ENCODE results near the gene KLC1. TPM values are rescaled to one million over a fixed set of nuclear protein-coding genes. Genes with fewer than 3 reads are reported as not detected.
"Not testable (repeated sequence)": the region's sequence is repeated elsewhere in the genome, so short reads cannot be mapped to it uniquely, and the experiment has no call there.

Gene KLC1
- total and polyA plus RNA-seq, 2 of the 13 experiments (the other 11 are each of a cell fraction or from before 2014, with no cell fraction given): 53.2 to 63.5 TPM

GRCh38 chr14:103688906-103689902, 60.2 kb downstream of the KLC1 start:
- FAIRE-seq (no peak), ATAC-seq (no peak), DNase-seq (ENCODE audit: low spot score) (no peak)
- CTCF ChIA-PET (ENCODE audit: low intra/inter-chr PET ratio, low total read pairs): no interaction called here
- in situ Hi-C loops (cut with HindIII; ENCODE audit: extremely low pct_ligation_motif_present, low pct_unique_long_range_greater_than_20kb) (no loop called here), intact Hi-C loops (cut with micrococcal nuclease; ENCODE audit: unreplicated experiment) (no loop called here)
- H3K4me2 ChIP-seq (ENCODE audit: low read depth, low read length): no peak overlapping the region
- H3K9ac ChIP-seq (ENCODE audit: insufficient read depth, low read depth, low read length): no peak overlapping the region
- no peaks in the 10 kb centered on the region for H4K20me1 ChIP-seq (ENCODE audit: insufficient read depth, low read length)
- POLR2A ChIA-PET: no interaction called here
- H2AFZ ChIP-seq (ENCODE audit: low read length): no peak overlapping the region
- no TSS peak for BruUV-seq (replicated peaks)
- 97% methylated on average over 15 of the region's 16 CpGs for WGBS (ENCODE audit: low lambda C conversion rate)
- TF ChIP-seq RXRB (CRISPR knock-in tag; IDR thresholded peaks at IDR 0.05; ENCODE audit: borderline replicate concordance): no peak
- 0 out of 2 replicates have a peak, but pooled peaks have one; percentile 15 for TF ChIP-seq POLR2G (IDR thresholded peaks at IDR 0.05; ENCODE audit: low read depth, low read length)
- no peaks in the 10 kb centered on the region for H3K79me2 ChIP-seq (ENCODE audit: insufficient read depth, low read length)
- no peak overlapping the region for H3K27ac ChIP-seq (ENCODE audit: extremely low read length, insufficient read depth, low read length)
- H3K27me3 ChIP-seq (ENCODE audit: control insufficient read depth in 1 of 2, insufficient read depth in 2 of 2, low read length in 2 of 2): no peaks in the 10 kb centered on the region
- peaks cover 14 to 75% of the 10 kb centered on the region in 2 experiments for H3K36me3 ChIP-seq (replicated peaks in 1 of 2; ENCODE audit: control insufficient read depth in 1 of 2, insufficient read depth in 2 of 2, low read length in 2 of 2)
- H3K9me3 ChIP-seq (ENCODE audit: low read length): no peaks in the 10 kb centered on the region
- H3K4me3 ChIP-seq (replicated peaks in 1 of 3; ENCODE audit: insufficient read depth in 1 of 3, low read depth in 2 of 3, low read length in 3 of 3): no peak overlapping the region
- no peaks in the 10 kb centered on the region for H3K4me1 ChIP-seq (ENCODE audit: insufficient read depth, low read length)

DNA sequence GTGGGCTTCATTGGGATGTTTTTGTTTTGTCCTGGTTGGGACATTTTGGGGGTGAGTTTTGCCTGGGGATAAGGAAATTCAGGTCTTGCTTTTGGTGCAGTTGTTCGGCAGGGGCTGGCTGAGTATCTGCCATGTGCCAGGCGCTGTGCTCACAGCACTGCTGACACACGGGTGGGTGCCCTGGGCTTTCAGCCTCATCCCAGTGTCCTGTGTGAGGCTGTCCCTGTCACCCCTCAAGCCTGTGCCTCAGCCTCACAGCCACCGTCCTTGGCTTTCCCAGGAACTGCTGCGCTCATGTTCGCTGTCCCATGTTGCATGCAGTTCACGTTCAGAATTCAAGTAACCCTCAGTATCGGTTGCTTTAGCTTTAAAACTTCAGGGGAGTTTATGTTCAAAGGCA, 61.3 kb downstream of the KLC1 start:
- Histone ChIP-seq H4K20me1 (ENCODE audit: insufficient read depth, low read length) (no peaks in the 10 kb centered on the region), H3K27ac (ENCODE audit: extremely low read length, insufficient read depth, low read length) (no peak overlapping the region), H3K36me3 (replicated peaks in 1 of 2; ENCODE audit: control insufficient read depth in 1 of 2, insufficient read depth in 2 of 2, low read length in 2 of 2) (peaks cover 14 to 71% of the 10 kb centered on the region in 2 experiments), H3K27me3 (ENCODE audit: control insufficient read depth in 1 of 2, insufficient read depth in 2 of 2, low read length in 2 of 2) (no peaks in the 10 kb centered on the region), H3K4me1 (ENCODE audit: insufficient read depth, low read length) (no peaks in the 10 kb centered on the region), H3K4me2 (ENCODE audit: low read depth, low read length) (no peak overlapping the region), H3K9me3 (ENCODE audit: low read length) (no peaks in the 10 kb centered on the region), H3K4me3 (replicated peaks in 1 of 3; ENCODE audit: insufficient read depth in 1 of 3, low read depth in 2 of 3, low read length in 3 of 3) (no peak overlapping the region), H2AFZ (ENCODE audit: low read length) (no peak overlapping the region), H3K9ac (ENCODE audit: insufficient read depth, low read depth, low read length) (no peak overlapping the region), H3K79me2 (ENCODE audit: insufficient read depth, low read length) (no peaks in the 10 kb centered on the region)
- no peak for FAIRE-seq
- no peak for DNase-seq (ENCODE audit: low spot score)
- 96% methylated on average over 7 of the region's 8 CpGs for WGBS (ENCODE audit: low lambda C conversion rate)
- no peak for ATAC-seq
- intact Hi-C loops (cut with micrococcal nuclease; ENCODE audit: unreplicated experiment) (no loop called here), in situ Hi-C loops (cut with HindIII; ENCODE audit: extremely low pct_ligation_motif_present, low pct_unique_long_range_greater_than_20kb) (no loop called here)
- no peak for TF ChIP-seq ZNF530 (CRISPR knock-in tag; IDR thresholded peaks at IDR 0.05; ENCODE audit: low read depth)
- TF ChIP-seq, protein P1, sequence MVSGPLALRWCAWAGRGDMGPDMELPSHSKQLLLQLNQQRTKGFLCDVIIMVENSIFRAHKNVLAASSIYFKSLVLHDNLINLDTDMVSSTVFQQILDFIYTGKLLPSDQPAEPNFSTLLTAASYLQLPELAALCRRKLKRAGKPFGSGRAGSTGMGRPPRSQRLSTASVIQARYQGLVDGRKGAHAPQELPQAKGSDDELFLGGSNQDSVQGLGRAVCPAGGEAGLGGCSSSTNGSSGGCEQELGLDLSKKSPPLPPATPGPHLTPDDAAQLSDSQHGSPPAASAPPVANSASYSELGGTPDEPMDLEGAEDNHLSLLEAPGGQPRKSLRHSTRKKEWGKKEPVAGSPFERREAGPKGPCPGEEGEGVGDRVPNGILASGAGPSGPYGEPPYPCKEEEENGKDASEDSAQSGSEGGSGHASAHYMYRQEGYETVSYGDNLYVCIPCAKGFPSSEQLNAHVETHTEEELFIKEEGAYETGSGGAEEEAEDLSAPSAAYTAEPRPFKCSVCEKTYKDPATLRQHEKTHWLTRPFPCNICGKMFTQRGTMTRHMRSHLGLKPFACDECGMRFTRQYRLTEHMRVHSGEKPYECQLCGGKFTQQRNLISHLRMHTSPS (CRISPR knock-in tag; IDR thresholded peaks at IDR 0.05; ENCODE audit: low read depth): no peak
- no peak for TF ChIP-seq ZBTB38 (CRISPR knock-in tag; IDR thresholded peaks at IDR 0.05)
- ChIA-PET CTCF (ENCODE audit: low intra/inter-chr PET ratio, low total read pairs) (no interaction called here), POLR2A (interaction anchor here (0.6 kb wide), 1 partner anchor 62 kb away, joined by 3 read pairs; no protein-coding TSS in a partner anchor)
- no TSS peak for BruUV-seq (replicated peaks)

DNA sequence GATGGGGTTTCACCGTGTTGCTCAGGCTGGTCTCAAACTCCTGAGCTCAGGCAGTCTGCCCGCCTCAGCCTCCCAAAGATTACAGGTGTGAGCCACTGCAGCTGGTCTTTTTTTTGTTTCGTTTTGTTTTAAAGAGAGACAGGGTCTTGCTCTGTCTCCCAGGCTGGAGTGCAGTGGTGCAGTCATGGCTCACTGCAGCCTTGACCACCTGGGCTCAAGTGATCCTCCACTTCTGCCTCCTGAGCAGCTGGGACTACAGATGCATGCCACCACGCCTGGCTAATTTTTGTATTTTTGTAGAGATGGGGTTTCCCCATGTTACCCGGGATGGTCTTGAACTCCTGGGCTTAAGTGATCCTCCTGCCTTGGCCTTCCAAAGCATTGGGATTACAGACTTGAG, 62.6 kb downstream of the KLC1 start:
- BruUV-seq (replicated peaks); intact Hi-C loops (cut with micrococcal nuclease; ENCODE audit: unreplicated experiment); CTCF ChIA-PET (ENCODE audit: low intra/inter-chr PET ratio, low total read pairs); H3K27ac ChIP-seq (ENCODE audit: extremely low read length, insufficient read depth, low read length); FAIRE-seq; H3K4me1 ChIP-seq (ENCODE audit: insufficient read depth, low read length); H3K4me3 ChIP-seq (replicated peaks in 1 of 3; ENCODE audit: insufficient read depth in 1 of 3, low read depth in 2 of 3, low read length in 3 of 3); H2AFZ ChIP-seq (ENCODE audit: low read length); H3K9me3 ChIP-seq (ENCODE audit: low read length); H3K79me2 ChIP-seq (ENCODE audit: insufficient read depth, low read length); H3K9ac ChIP-seq (ENCODE audit: insufficient read depth, low read depth, low read length); H4K20me1 ChIP-seq (ENCODE audit: insufficient read depth, low read length); DNase-seq (ENCODE audit: low spot score); H3K27me3 ChIP-seq (ENCODE audit: control insufficient read depth in 1 of 2, insufficient read depth in 2 of 2, low read length in 2 of 2); ATAC-seq; in situ Hi-C loops (cut with HindIII; ENCODE audit: extremely low pct_ligation_motif_present, low pct_unique_long_range_greater_than_20kb); H3K4me2 ChIP-seq (ENCODE audit: low read depth, low read length): not testable (repeated sequence)
- POLR2A ChIA-PET: interaction anchor here (0.7 kb wide), 1 partner anchor 183 kb away, joined by 3 read pairs; no protein-coding TSS in a partner anchor
- WGBS (ENCODE audit: low lambda C conversion rate): 100% methylated on average over 5 of the region's 5 CpGs
- H3K36me3 ChIP-seq (replicated peaks in 1 of 2; ENCODE audit: control insufficient read depth in 1 of 2, insufficient read depth in 2 of 2, low read length in 2 of 2): peaks cover 13 to 63% of the 10 kb centered on the region in 2 experiments

Measured in HepG2 (cell line).